Mucosa of stomach (tissue), 1 donor: ENCODE results near the gene SLFN11.
"Not testable (repeated sequence)": the region's sequence is repeated elsewhere in the genome, so short reads cannot be mapped to it uniquely, and the experiment has no call there.

Source experiments
- H3K27me3 ChIP-seq: one replicate; pipeline ENCODE4 v1.7.0; 2013; ENCODE audit warnings: mild to moderate bottlenecking, low read length; ENCODE audit not compliant: control insufficient read depth, insufficient read depth
- H3K36me3 ChIP-seq: one replicate; pipeline ENCODE4 v1.7.0; 2013; ENCODE audit warnings: low read length; ENCODE audit not compliant: control insufficient read depth, insufficient read depth
- H3K4me1 ChIP-seq: one replicate; pipeline ENCODE4 v1.7.0; 2013; ENCODE audit warnings: mild to moderate bottlenecking, low read length; ENCODE audit not compliant: control insufficient read depth, insufficient read depth
- H3K4me3 ChIP-seq: one replicate; pipeline ENCODE4 v1.7.0; 2013; ENCODE audit warnings: low read length
- H3K9ac ChIP-seq: one replicate; pipeline ENCODE4 v1.7.0; 2013; ENCODE audit warnings: mild to moderate bottlenecking, low read length, moderate library complexity
- H3K9me3 ChIP-seq: one replicate; pipeline ENCODE4 v1.7.0; 2013; ENCODE audit warnings: mild to moderate bottlenecking, low read length, moderate library complexity; ENCODE audit not compliant: control insufficient read depth
- donor health status: Pancreatic carcinoma.

SLFN11 gene, protein sequence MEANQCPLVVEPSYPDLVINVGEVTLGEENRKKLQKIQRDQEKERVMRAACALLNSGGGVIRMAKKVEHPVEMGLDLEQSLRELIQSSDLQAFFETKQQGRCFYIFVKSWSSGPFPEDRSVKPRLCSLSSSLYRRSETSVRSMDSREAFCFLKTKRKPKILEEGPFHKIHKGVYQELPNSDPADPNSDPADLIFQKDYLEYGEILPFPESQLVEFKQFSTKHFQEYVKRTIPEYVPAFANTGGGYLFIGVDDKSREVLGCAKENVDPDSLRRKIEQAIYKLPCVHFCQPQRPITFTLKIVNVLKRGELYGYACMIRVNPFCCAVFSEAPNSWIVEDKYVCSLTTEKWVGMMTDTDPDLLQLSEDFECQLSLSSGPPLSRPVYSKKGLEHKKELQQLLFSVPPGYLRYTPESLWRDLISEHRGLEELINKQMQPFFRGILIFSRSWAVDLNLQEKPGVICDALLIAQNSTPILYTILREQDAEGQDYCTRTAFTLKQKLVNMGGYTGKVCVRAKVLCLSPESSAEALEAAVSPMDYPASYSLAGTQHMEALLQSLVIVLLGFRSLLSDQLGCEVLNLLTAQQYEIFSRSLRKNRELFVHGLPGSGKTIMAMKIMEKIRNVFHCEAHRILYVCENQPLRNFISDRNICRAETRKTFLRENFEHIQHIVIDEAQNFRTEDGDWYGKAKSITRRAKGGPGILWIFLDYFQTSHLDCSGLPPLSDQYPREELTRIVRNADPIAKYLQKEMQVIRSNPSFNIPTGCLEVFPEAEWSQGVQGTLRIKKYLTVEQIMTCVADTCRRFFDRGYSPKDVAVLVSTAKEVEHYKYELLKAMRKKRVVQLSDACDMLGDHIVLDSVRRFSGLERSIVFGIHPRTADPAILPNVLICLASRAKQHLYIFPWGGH

DNA sequence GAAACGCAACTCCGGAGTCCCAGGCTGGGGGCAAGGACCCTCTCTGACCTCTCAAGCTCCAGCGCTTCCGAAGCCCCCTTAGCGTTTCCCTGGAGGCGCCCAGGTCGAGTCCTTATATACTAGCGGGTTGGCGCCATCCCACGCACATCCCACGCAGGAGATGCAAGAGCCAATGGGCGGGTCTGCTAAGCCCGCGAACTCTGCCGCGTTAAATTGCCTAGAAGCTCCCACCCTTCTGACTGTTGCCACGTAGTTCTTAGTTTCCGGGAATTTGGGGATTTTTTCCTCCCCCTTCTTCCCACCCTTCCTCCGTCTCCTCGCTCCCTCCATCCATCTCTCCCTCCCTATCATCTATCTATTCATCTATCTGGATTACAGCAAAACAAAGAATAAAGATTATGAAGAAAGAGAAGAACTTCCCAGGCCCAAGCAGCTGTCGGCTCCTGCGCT lies at the start of gene SLFN11:
TSS of gene SLFN11 (minus strand) at position 88 of the 450 bp plus-strand sequence. CDS start 9,814 bp downstream, outside the sequence.
- Histone ChIP-seq H3K9me3 (no peaks in the 10 kb centered on the region), H3K4me1 (peaks cover 11% of the 10 kb centered on the region), H3K9ac (peak within 1 kb of the TSS; percentile 87), H3K36me3 (no peaks in the 10 kb centered on the region), H3K27me3 (peaks cover 17% of the 10 kb centered on the region), H3K4me3 (peak within 1 kb of the TSS; percentile 94)

GRCh38 chr17:35421069-35421468 lies 47.6 kb upstream of the SLFN11 start:
- H3K4me1 ChIP-seq, H3K9me3 ChIP-seq, H3K9ac ChIP-seq, H3K27me3 ChIP-seq, H3K4me3 ChIP-seq, H3K36me3 ChIP-seq: not testable (repeated sequence)

- Histone ChIP-seq H3K27me3 (no peaks in the 10 kb centered on the region), H3K4me1 (no peaks in the 10 kb centered on the region), H3K4me3 (no peak overlapping the region), H3K9me3 (no peaks in the 10 kb centered on the region), H3K9ac (no peak overlapping the region), H3K36me3 (no peaks in the 10 kb centered on the region)
Observed at GRCh38 chr17:35416659-35417058, 43.2 kb upstream of the SLFN11 start.

DNA sequence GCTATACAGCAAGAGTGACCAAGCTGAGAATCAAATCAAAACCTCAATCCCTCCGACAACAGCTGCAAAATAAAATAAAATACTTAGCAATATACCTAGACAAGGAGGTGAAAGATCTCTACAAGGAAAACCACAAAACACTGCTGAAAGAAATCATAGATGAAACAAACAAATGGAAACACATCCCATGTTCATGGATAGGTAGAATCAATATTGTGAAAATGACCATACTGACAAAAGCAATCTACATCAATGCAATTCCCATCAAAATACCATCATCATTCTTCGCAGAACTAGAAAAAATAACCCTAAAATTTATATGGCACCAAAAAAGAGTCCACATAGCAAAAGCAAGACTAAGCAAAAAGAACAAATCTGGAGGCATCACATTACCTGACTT lies 41.3 kb upstream of the SLFN11 start:
- not testable (repeated sequence) for H3K9me3 ChIP-seq, H3K9ac ChIP-seq, H3K27me3 ChIP-seq, H3K36me3 ChIP-seq, H3K4me1 ChIP-seq, H3K4me3 ChIP-seq

DNA sequence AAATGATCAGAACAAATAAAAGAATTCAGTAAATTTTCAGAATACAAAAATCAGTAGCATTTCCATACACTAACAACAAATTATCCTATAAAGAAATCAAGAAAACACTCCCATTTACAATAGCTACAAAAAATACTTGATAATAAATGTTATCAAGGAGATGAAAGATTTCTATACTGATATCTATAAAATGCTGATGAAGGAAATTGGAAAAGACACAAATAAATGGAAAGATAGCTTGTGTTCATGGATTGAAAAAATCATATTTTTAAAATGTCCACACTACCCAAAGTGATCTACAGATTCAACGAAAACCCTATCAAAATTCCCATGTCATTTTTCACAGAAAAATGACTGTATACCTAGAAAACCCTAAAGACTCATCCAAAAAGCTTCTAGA lies 40.8 kb upstream of the SLFN11 start:
- H3K9me3 ChIP-seq, result no peaks in the 10 kb centered on the region
- H3K27me3 ChIP-seq, result no peaks in the 10 kb centered on the region
- no peaks in the 10 kb centered on the region for H3K36me3 ChIP-seq
- no peak overlapping the region for H3K4me3 ChIP-seq
- H3K9ac ChIP-seq, result no peak overlapping the region
- no peaks in the 10 kb centered on the region for H3K4me1 ChIP-seq

GRCh38 chr17:35407531-35407930 lies 34.1 kb upstream of the SLFN11 start:
- H3K9ac ChIP-seq, result no peak overlapping the region
- no peaks in the 10 kb centered on the region for H3K36me3 ChIP-seq
- no peak overlapping the region for H3K4me3 ChIP-seq
- no peaks in the 10 kb centered on the region for H3K4me1 ChIP-seq
- H3K27me3 ChIP-seq, result no peaks in the 10 kb centered on the region
- no peaks in the 10 kb centered on the region for H3K9me3 ChIP-seq

DNA sequence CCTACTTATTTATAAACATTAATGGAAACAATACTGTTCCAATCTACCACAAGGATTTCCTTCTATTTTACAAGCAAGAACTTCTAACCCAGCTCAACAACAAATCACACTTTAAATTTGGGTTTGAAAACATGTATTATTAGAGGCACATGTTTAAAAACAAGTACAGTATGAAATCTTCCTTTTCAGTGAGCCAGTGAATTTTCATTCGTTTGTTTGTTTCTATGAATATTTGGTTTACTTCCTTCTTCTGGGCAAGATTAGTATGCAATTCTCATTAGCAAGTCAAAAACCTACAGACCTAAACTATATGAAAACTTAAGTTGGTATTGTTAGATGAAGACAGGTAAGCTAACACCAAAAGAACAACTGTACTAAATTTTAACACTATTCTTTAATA lies 33.1 kb upstream of the SLFN11 start:
- Histone ChIP-seq H3K4me1 (no peaks in the 10 kb centered on the region), H3K9me3 (no peaks in the 10 kb centered on the region), H3K27me3 (no peaks in the 10 kb centered on the region), H3K4me3 (no peak overlapping the region), H3K9ac (no peak overlapping the region), H3K36me3 (no peaks in the 10 kb centered on the region)

DNA sequence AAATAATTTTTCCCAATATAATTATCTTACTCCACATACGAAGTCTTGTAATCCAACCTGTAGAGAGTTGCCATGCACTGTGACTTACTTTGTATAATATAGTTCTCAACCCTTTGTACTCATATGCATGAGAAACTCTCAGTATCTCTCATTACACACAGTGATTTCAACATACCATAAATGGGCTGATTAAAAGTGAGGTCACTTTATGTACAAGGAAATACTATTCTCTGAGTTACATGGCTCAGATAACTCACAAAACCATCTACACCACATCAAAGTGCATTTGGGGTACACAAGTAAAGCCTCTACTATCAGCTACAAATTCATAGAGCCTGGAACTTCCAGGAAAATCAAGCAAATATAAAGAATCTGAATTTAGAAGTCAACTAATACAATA lies 30.9 kb upstream of the SLFN11 start:
- no peaks in the 10 kb centered on the region for H3K36me3 ChIP-seq
- H3K9me3 ChIP-seq, result no peaks in the 10 kb centered on the region

GRCh38 chr17:35393783-35394182 lies 20.4 kb upstream of the SLFN11 start:
- H3K9me3 ChIP-seq, H3K9ac ChIP-seq, H3K36me3 ChIP-seq, H3K27me3 ChIP-seq, H3K4me3 ChIP-seq, H3K4me1 ChIP-seq: not testable (repeated sequence)

More for the DNA sequence above, 30.9 kb upstream of the SLFN11 start:
- Histone ChIP-seq H3K4me1 (no peaks in the 10 kb centered on the region), H3K9ac (no peak overlapping the region), H3K4me3 (no peak overlapping the region), H3K27me3 (no peaks in the 10 kb centered on the region)

- H3K9ac ChIP-seq, result no peak overlapping the region
- H3K27me3 ChIP-seq, result peaks cover 10% of the 10 kb centered on the region
- no peaks in the 10 kb centered on the region for H3K9me3 ChIP-seq
- no peaks in the 10 kb centered on the region for H3K36me3 ChIP-seq
- H3K4me3 ChIP-seq, result no peak overlapping the region
- no peaks in the 10 kb centered on the region for H3K4me1 ChIP-seq
Observed at GRCh38 chr17:35390663-35391062, 17.2 kb upstream of the SLFN11 start.

DNA sequence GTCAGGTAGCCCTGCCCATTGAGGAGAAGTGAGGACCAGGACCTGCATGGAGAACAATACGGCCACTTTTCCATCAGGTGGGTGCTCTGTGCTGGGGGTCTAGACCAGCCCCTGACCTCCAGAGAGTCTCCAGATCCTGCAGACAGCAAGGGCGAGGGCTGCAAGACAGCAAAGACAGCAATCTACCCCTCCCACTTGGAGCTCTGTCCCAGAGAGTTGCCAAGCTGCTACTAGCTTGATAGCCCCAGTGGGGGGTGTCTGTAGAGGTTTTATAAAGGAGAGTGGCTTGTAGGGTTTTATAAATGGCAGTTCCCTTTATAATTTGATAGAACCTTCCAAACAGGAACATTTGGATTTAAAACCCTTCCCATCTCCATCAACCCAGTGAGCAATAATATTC lies 16.7 kb upstream of the SLFN11 start:
- H3K4me1 ChIP-seq, result no peaks in the 10 kb centered on the region
- no peak overlapping the region for H3K4me3 ChIP-seq
- H3K9me3 ChIP-seq, result no peaks in the 10 kb centered on the region
- peaks cover 10% of the 10 kb centered on the region for H3K27me3 ChIP-seq
- no peaks in the 10 kb centered on the region for H3K36me3 ChIP-seq
- H3K9ac ChIP-seq, result no peak overlapping the region

DNA sequence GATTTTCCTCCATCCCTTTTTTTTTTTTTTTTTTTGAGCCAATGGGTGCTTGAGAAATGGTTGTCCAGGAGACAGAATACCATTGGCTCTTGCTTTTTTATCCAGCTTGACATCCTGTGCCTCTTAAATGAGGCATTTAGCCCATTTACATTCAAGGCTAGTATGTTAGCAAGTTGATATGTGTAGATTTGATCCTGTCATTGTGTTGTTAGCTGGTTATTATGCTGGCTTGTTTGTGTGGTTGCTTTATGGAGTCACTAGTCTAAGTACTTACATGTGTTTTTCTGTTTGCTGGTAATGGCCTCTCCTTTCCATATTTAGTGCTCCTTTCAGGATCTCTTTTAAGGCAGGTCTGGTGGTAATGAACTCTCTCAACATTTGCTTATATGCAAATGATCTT lies 14.1 kb upstream of the SLFN11 start:
- Histone ChIP-seq H3K4me3 (no peak overlapping the region), H3K9ac (no peak overlapping the region), H3K36me3 (no peaks in the 10 kb centered on the region), H3K4me1 (no peaks in the 10 kb centered on the region), H3K9me3 (no peaks in the 10 kb centered on the region), H3K27me3 (peaks cover 10% of the 10 kb centered on the region)
